CD4-positive, CD25-positive, alpha-beta regulatory T cell (primary cell): ENCODE data around the gene SAMD4A. TPM values are rescaled to one million over a fixed set of nuclear protein-coding genes. Genes with fewer than 3 reads are reported as not detected.

Source experiments
- ATAC-seq, 2 donors: fragments of 150-1000 bp; cut with Tn5 transposase; one replicate each; pipeline ENCODE4 v1.10.0; 2021; ENCODE audit warnings: low read depth in 2 of 2, moderate number of reproducible peaks in 2 of 2, moderate library complexity in 1 of 2
- DNase-seq, 3 donors: peaks; one replicate each; pipeline versions ENCODE4 v3.0.0 to v3.0.0-alpha.2; 2012 to 2022; ENCODE audit warnings: mixed read lengths in 1 of 3
- H3K27ac ChIP-seq: one replicate; pipeline ENCODE4 v1.7.0; 2013; ENCODE audit warnings: mild to moderate bottlenecking, low read length; ENCODE audit not compliant: insufficient read depth, poor library complexity, severe bottlenecking
- H3K27me3 ChIP-seq: one replicate; pipeline ENCODE4 v1.7.0; 2013; ENCODE audit warnings: low read length; ENCODE audit not compliant: control insufficient read depth, insufficient read depth
- H3K36me3 ChIP-seq: one replicate; pipeline ENCODE4 v1.7.0; 2013; ENCODE audit warnings: mild to moderate bottlenecking, low read length, moderate library complexity; ENCODE audit not compliant: control insufficient read depth, insufficient read depth
- H3K4me1 ChIP-seq: 2 replicates; pipeline ENCODE4 v1.7.0; 2013; ENCODE audit warnings: mild to moderate bottlenecking, low read length; ENCODE audit not compliant: insufficient read depth, control insufficient read depth, poor library complexity, severe bottlenecking
- H3K4me3 ChIP-seq: one replicate; pipeline ENCODE4 v1.7.0; 2013; ENCODE audit warnings: low read depth, mild to moderate bottlenecking, low read length, moderate library complexity
- H3K9me3 ChIP-seq, 2 experiments: 1 replicate in 1 of 2; 2 replicates in 1 of 2; pipeline ENCODE4 v1.7.0; 2013; ENCODE audit warnings: low read length in 2 of 2, mild to moderate bottlenecking in 1 of 2, moderate library complexity in 1 of 2; ENCODE audit not compliant: control insufficient read depth in 2 of 2
- H3K27ac Mint-ChIP-seq, 3 donors: one replicate each; pipeline ENCODE4 v1.8.0; 2020 to 2022; ENCODE audit warnings: mild to moderate bottlenecking in 3 of 3, mixed read lengths in 3 of 3, moderate library complexity in 2 of 3
- H3K27me3 Mint-ChIP-seq: one replicate; pipeline ENCODE4 v1.8.0; 2022; ENCODE audit warnings: mild to moderate bottlenecking, mixed read lengths
- H3K36me3 Mint-ChIP-seq: one replicate; pipeline ENCODE4 v1.8.0; 2020; ENCODE audit warnings: mixed read lengths
- H3K4me1 Mint-ChIP-seq, 4 donors: one replicate each; pipeline ENCODE4 v1.8.0; 2020 to 2022; ENCODE audit warnings: mixed read lengths in 4 of 4, mild to moderate bottlenecking in 1 of 4
- H3K4me3 Mint-ChIP-seq, 4 donors: one replicate each; pipeline ENCODE4 v1.8.0; 2020 to 2022; ENCODE audit warnings: mild to moderate bottlenecking in 4 of 4, mixed read lengths in 4 of 4, moderate library complexity in 3 of 4
- H3K9me3 Mint-ChIP-seq, 7 donors: one replicate each; pipeline ENCODE4 v1.8.0; 2020 to 2022; ENCODE audit warnings: mixed read lengths in 7 of 7, mild to moderate bottlenecking in 3 of 7, moderate library complexity in 2 of 7
- polyA plus RNA-seq, 4 donors: library from polyadenylated mRNA; unstranded; fragments of 300-500 nt; fragmentation: Illumina TruSeq; gene quantifications; one replicate each; pipeline ENCODE4 v1.2.3, GENCODE V29; 2021
- total RNA-seq: library from RNA; stranded (reverse); gene quantifications from one replicate; pipeline ENCODE4 v1.2.3, GENCODE V29; 2022

Gene SAMD4A
- total and polyA plus RNA-seq, 5 donors from 2014 or later, result 0.05 to 7.9 (median 0.13) TPM; not detected in 1

GRCh38 chr14:54645639-54646038 is 78.7 kb downstream of the SAMD4A start:
- Mint-ChIP-seq H3K27me3 (peaks cover 4% of the 10 kb centered on the region), H3K27ac (no peak overlapping the region), H3K4me1 (no peaks in the 10 kb centered on the region), H3K4me3 (no peak overlapping the region), H3K36me3 (no peaks in the 10 kb centered on the region), H3K9me3 (no peaks in the 10 kb centered on the region)
- no peak for DNase-seq
- Histone ChIP-seq H3K27me3 (peaks cover 4% of the 10 kb centered on the region), H3K4me1 (no peaks in the 10 kb centered on the region), H3K9me3 (no peaks in the 10 kb centered on the region), H3K27ac (no peak overlapping the region), H3K4me3 (no peak overlapping the region), H3K36me3 (no peaks in the 10 kb centered on the region)
- no peak for ATAC-seq

GRCh38 chr14:54646626-54647025 is 79.7 kb downstream of the SAMD4A start:
- Mint-ChIP-seq H3K36me3 (no peaks in the 10 kb centered on the region), H3K4me3 (no peak overlapping the region), H3K4me1 (no peaks in the 10 kb centered on the region), H3K27me3 (peaks cover 11% of the 10 kb centered on the region), H3K9me3 (no peaks in the 10 kb centered on the region), H3K27ac (no peak overlapping the region)
- H3K9me3 ChIP-seq, result no peaks in the 10 kb centered on the region
- peaks cover 14% of the 10 kb centered on the region for H3K27me3 ChIP-seq
- H3K36me3 ChIP-seq, result no peaks in the 10 kb centered on the region
- no peaks in the 10 kb centered on the region for H3K4me1 ChIP-seq
- no peak overlapping the region for H3K27ac ChIP-seq
- no peak for DNase-seq
- ATAC-seq, result no peak
- no peak overlapping the region for H3K4me3 ChIP-seq

- Mint-ChIP-seq H3K36me3 (no peaks in the 10 kb centered on the region), H3K4me1 (no peaks in the 10 kb centered on the region), H3K27me3 (peaks cover 19% of the 10 kb centered on the region), H3K4me3 (no peak overlapping the region), H3K9me3 (no peaks in the 10 kb centered on the region), H3K27ac (no peak overlapping the region)
- peaks cover 17% of the 10 kb centered on the region for H3K27me3 ChIP-seq
- DNase-seq (no peak), ATAC-seq (no peak)
- H3K4me1 ChIP-seq, result no peaks in the 10 kb centered on the region
- H3K27ac ChIP-seq, result no peak overlapping the region
- no peak overlapping the region for H3K4me3 ChIP-seq
- H3K9me3 ChIP-seq, result no peaks in the 10 kb centered on the region
- H3K36me3 ChIP-seq, result no peaks in the 10 kb centered on the region
These were observed 80.5 kb downstream of the SAMD4A start for GRCh38 chr14:54647378-54647777.

- H3K4me3 ChIP-seq, result no peak overlapping the region
- peaks cover 28% of the 10 kb centered on the region for H3K27me3 Mint-ChIP-seq
- H3K4me3 Mint-ChIP-seq, result no peak overlapping the region
- H3K4me1 ChIP-seq, result no peaks in the 10 kb centered on the region
- H3K36me3 Mint-ChIP-seq, result no peaks in the 10 kb centered on the region
- no peak overlapping the region for H3K27ac Mint-ChIP-seq
- H3K9me3 Mint-ChIP-seq, result no peaks in the 10 kb centered on the region
- peaks cover 18% of the 10 kb centered on the region for H3K27me3 ChIP-seq
- H3K4me1 Mint-ChIP-seq, result no peaks in the 10 kb centered on the region
- no peak for ATAC-seq
- H3K27ac ChIP-seq, result no peak overlapping the region
- no peak for DNase-seq
- H3K36me3 ChIP-seq, result no peaks in the 10 kb centered on the region
- no peaks in the 10 kb centered on the region for H3K9me3 ChIP-seq
These were observed 82.1 kb downstream of the SAMD4A start for GRCh38 chr14:54649056-54649455.

- H3K27ac ChIP-seq, result no peak overlapping the region
- H3K27me3 ChIP-seq, result peaks cover 22% of the 10 kb centered on the region
- Mint-ChIP-seq H3K36me3 (no peaks in the 10 kb centered on the region), H3K27me3 (peaks cover 28% of the 10 kb centered on the region), H3K27ac (no peak overlapping the region), H3K9me3 (no peaks in the 10 kb centered on the region), H3K4me1 (no peaks in the 10 kb centered on the region), H3K4me3 (no peak overlapping the region)
- no peak for DNase-seq
- no peak for ATAC-seq
- H3K9me3 ChIP-seq, result no peaks in the 10 kb centered on the region
- no peak overlapping the region for H3K4me3 ChIP-seq
- no peaks in the 10 kb centered on the region for H3K4me1 ChIP-seq
- no peaks in the 10 kb centered on the region for H3K36me3 ChIP-seq
These were observed 83.5 kb downstream of the SAMD4A start for GRCh38 chr14:54650331-54650958.

DNA sequence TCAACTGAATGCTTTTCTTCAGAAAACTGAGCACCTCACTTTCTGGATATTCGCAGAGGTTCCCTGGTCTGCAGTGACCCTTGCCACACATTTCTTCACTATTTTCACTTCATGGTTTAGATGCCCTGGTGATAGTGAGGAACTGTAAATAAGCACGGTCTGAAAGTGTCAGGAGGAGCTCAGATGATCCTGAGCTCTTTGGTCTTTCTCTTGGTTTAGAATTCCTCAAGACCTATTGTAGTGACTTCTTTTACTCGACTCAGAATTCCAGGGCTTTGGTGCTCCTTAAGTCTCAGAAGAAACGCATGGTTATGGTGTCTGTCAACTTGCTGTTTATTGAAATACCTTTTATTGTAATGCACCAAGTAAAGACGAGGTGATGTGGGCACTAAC is 84.0 kb downstream of the SAMD4A start:
- ATAC-seq (no peak), DNase-seq (no peak)
- H3K4me3 ChIP-seq, result no peak overlapping the region
- no peak overlapping the region for H3K27ac Mint-ChIP-seq
- H3K4me1 Mint-ChIP-seq, result no peaks in the 10 kb centered on the region
- H3K27me3 ChIP-seq, result peaks cover 22% of the 10 kb centered on the region
- no peak overlapping the region for H3K4me3 Mint-ChIP-seq
- no peaks in the 10 kb centered on the region for H3K9me3 Mint-ChIP-seq
- peaks cover 28% of the 10 kb centered on the region for H3K27me3 Mint-ChIP-seq
- no peak overlapping the region for H3K27ac ChIP-seq
- H3K36me3 Mint-ChIP-seq, result no peaks in the 10 kb centered on the region
- H3K9me3 ChIP-seq, result no peaks in the 10 kb centered on the region
- H3K4me1 ChIP-seq, result no peaks in the 10 kb centered on the region
- H3K36me3 ChIP-seq, result no peaks in the 10 kb centered on the region

- H3K36me3 Mint-ChIP-seq, result no peaks in the 10 kb centered on the region
- H3K27me3 ChIP-seq, result peaks cover 22% of the 10 kb centered on the region
- no peak overlapping the region for H3K27ac Mint-ChIP-seq
These were observed 84.7 kb downstream of the SAMD4A start for GRCh38 chr14:54651649-54652048.

GRCh38 chr14:54652188-54652587 is 85.3 kb downstream of the SAMD4A start:
- Histone ChIP-seq H3K4me3 (no peak overlapping the region), H3K36me3 (no peaks in the 10 kb centered on the region), H3K4me1 (no peaks in the 10 kb centered on the region), H3K27me3 (peaks cover 22% of the 10 kb centered on the region), H3K9me3 (no peaks in the 10 kb centered on the region), H3K27ac (no peak overlapping the region)
- Mint-ChIP-seq H3K27ac (no peak overlapping the region), H3K9me3 (peaks cover 0 to 1% (median 0%) of the 10 kb centered on the region in 7 donors), H3K27me3 (peaks cover 28% of the 10 kb centered on the region), H3K36me3 (no peaks in the 10 kb centered on the region), H3K4me1 (no peaks in the 10 kb centered on the region), H3K4me3 (no peak overlapping the region)
- DNase-seq, result no peak
- ATAC-seq, result no peak

More at GRCh38 chr14:54651649-54652048, 84.7 kb downstream of the SAMD4A start:
- H3K4me1 ChIP-seq, result no peaks in the 10 kb centered on the region
- peaks cover 0 to 1% (median 0%) of the 10 kb centered on the region in 7 donors for H3K9me3 Mint-ChIP-seq
- DNase-seq (no peak), ATAC-seq (no peak)
- no peaks in the 10 kb centered on the region for H3K36me3 ChIP-seq
- H3K4me3 ChIP-seq, result no peak overlapping the region
- no peaks in the 10 kb centered on the region for H3K9me3 ChIP-seq
- H3K27me3 Mint-ChIP-seq, result peaks cover 28% of the 10 kb centered on the region
- H3K27ac ChIP-seq, result no peak overlapping the region
- no peaks in the 10 kb centered on the region for H3K4me1 Mint-ChIP-seq
- H3K4me3 Mint-ChIP-seq, result no peak overlapping the region
